GM18907 (cell line): Measurements from ENCODE around the gene IKZF1.

Experiments used
- ATAC-seq: cut with Tn5 transposase; IDR thresholded peaks from one replicate; pipeline ENCODE4 v1.9.1; 2021; ENCODE audit warnings: mild to moderate bottlenecking, moderate library complexity; ENCODE audit not compliant: unreplicated experiment

The IKZF1 gene

DNA sequence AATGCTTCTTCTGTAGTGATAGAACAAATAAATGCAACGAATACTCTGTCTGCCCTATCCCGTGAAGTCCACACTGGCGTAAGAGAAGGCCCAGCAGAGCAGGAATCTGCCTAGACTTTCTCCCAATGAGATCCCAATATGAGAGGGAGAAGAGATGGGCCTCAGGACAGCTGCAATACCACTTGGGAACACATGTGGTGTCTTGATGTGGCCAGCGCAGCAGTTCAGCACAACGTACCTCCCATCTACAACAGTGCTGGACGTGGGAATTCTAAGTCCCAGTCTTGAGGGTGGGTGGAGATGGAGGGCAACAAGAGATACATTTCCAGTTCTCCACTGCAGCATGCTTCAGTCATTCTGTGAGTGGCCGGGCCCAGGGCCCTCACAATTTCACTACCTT is 99.9 kb downstream of the IKZF1 start:
- no peak for ATAC-seq

DNA sequence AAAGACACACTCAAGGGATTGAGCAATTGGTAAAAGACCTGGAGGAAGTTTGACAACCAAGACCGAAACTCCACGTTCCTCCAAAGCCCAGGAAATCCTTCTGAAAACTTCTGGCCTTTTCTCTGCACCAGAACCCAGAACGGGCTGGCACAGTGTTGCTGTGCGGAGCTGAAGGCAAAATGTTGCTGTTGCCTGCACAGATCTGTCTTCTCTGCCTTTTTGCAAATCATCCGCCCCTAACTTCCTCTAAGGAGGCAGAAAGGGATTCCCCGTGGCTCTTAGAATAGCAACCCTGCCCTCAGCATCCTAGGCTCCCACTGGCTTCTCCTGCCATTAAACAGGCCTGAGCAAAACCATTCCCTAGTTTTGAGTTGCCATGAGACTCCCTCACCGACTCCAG is 100.7 kb downstream of the IKZF1 start:
- no peak for ATAC-seq

DNA sequence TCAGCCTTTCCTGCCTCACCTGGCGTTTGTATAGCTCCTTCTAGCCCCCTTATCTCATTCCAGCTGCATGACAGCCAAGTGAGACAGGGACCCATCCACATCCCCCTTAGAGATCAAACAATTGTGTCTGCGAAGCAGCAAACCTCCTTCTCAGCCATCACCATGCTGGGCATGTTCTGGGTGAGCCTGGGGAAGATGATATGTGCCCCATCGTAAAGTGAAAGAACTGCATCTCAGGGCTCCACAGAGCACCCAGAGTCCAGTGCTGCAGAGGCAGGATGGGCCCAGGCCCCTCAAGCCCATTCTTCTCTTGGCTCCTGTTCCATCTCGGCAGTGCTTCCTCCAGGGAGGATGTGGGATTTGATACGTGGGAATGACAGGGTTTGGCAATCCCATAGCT is 102.4 kb downstream of the IKZF1 start:
- no peak for ATAC-seq

DNA sequence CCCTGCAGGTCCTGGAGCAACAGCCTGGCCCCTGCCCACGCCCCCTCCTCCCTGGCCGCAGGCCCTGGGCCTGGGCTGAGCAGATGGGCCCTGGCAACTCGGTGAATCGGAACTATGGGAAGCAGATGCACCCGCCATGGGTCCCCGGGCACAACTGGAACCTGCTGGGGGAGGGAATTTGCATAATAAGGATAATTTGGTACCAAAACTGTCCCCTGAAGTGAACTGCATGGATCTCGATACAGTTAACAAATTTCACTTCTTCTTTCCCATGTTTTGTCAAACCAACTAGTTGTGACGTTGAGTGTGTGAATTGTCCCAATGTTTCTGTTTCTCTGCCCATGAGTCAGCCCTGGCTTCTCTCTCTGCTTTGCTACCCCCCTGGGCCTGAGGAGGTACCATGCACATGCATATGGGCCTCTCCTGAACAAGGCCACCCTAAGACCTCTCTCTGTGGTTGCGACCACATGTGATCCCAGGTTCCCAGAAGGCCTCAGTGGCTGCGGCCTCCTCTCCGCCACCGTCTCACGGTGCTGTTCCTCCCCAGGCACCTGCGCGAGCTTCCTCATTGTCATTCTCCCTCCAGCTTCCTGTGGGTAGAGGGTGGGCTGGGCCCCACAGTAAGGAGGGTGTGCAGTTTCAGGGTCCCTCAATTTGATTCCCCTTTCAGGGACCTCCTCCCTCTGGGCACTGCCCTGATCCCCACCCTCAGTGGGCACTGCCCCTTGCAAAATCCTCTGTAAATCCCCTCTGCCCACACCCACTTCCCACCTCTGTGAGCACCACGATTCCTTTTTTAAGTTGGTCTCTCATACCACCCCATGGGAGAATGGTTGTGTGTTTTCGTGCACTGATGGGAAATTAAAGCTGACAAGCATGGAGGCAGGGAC is 105.6 kb downstream of the IKZF1 start:
- ATAC-seq = peak; percentile 67

DNA sequence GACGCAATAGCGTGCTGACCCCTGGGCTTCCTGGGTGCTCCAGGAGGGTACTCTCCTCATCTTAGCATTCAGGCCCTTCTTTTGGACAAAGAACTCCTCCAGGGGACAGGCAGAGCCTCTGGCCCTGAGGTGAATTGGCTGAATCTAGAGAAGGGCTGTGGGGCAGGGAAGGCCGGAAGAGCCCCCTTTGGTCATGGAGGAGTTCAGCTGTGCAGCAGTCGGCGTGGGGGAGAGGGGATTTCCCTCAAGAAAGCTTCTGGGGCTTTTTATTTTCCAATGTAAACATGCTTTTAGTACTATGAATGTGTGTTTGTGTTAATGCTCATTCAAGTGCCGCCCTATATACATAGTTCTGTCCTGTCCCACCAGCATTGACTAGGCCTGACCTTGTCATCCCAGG is 106.8 kb downstream of the IKZF1 start:
- no peak for ATAC-seq

DNA sequence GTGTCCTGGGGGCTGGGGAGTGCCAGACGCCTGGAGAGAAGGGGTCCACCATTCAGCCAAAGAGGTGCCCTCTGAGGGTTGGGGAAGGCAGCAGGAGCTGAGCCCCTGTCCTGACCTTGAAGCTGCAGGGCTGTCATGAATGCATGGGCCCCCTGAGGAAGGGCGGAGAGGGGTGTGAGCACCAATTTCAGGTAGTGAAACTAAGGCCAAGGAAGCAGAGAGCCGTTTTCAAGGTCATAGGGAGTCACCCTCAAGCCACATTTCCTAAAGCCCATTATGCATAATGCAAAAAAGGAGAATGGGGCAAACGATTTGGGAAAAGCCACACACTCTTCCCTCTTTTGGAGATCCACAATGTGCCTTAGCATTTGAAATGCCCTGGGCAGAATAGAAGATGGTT is 108.5 kb downstream of the IKZF1 start:
- ATAC-seq = no peak

DNA sequence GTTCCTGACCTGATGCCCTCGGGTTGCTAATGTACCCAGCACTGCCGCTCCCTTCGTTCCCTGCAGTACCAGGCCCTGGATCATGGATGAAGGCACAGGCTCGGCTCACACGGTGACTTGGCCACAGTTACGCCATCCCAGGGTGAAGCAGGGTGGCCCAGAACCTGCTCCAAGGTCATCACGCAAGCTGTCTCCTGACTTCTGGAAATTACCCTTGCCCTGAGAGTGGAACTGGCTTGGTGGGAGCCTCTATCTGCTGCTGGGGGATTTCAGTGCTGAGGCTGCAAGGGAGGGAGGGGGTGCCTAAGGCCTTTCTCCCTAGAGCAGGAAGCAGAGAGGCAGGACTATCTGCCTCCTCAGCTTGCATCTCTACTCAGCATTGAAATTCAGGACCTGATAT is 109.0 kb downstream of the IKZF1 start:
- ATAC-seq = no peak

DNA sequence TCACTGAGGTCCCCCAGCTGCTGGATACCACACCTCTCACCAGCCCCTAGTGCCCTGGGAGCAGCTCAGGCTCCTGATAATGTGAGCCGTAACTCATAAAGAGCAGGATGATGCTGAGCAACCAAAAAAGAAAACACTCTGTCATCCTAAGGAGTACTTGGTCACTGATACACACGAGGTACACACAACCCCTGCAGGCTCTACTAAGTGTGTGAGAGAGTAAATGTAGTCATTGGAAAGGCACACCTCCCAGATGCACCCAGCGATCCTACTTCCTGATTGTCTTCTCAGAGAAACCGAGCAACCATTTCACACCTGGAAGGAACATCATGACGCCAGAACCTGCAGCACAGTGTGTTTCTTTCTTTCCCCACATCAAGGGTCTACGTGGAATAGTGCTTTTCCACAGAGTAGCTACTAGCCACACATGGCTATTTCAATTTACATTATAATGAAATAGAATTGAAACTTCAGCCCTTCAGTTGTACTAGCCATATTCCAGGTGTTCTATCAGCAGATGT is 111.4 kb downstream of the IKZF1 start:
- no peak for ATAC-seq

DNA sequence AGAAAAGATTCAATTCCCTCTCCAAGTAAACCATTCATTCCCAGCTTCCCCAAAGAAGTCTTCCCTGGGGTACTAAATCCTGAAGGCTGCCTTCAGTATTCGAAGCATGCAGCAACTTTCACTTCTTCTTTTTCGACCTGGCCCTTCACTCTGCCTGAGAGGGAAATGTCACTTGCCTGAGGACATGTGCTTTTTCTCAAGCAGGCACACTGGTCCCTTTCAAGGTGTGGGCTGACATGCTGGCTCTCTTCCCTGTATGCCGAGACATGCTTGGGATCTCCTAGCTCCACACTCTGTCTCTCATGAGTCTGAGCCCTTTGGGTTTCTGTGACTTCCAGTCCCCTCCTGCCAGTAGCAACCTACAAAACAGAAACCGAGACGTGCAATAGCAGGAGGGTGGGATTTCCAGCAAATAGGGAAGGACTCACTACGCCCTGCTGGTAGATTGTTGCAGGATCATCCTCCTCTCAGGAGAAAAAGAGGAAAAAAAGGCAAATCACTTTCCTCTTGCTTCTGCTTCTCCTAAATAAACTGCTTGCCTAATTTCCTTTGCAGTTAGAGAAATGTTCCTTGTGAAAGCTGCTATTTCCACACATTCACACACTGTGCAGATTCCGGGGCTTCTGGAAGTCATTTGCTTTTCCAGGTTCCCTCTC is 112.1 kb downstream of the IKZF1 start:
- peak; percentile 72 for ATAC-seq

DNA sequence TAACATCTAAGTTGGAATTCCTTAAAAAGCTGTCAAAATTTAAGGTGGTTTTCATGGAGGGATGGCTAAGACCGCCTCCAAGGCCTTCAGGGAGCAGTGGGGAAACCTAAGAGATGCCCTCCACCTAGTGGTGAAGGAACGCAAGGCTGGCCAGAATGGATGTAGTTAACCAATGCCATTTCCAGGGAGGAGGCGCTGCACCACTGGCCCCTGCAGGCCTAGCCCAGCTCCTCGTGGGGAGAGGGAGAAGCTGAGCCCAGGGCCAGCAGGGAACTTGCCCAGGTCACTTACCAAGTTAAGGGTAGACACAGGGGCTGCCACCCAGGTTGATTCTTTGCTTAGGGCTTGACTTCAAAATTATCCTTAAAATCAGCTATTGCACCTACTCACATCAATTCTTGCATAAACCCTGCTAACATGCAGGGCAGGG is 113.6 kb downstream of the IKZF1 start:
- ATAC-seq = peak; percentile 90

DNA sequence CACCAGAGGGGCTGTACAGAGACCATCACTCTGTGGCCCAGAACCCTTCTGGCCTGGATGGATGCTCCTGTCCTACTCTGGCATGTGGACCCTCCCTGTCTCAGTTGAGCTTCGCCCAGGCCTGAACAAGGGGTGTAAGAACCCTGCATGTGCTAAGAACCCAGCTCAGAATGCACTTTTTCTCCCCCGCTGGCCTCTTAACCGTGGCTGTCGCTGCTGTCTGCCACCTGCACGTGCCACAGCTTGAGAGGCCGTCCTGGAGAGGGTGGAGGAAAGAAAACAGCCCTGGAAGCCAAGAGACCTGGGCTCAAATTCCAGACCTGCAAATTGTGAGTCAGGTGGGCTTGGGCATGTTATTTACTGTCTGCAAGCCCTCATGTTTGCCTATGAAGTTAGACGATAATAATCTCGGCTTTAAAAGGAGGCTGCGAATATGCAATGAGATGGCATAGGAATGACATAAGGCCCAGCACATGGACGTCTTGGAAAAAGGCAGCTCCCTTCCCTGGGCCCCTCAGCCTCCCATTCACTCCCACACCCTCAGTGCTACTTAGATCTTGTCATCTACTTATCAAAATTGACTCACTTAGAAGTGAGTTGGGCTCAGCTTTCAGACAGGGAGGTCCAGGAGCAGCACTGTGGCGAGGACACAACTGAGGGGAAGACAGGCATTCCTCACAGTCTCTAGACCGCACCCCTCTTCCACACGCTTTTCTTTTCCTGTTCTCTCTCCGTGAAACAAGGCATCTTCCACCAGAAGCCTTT is 114.2 kb downstream of the IKZF1 start:
- ATAC-seq = no peak

DNA sequence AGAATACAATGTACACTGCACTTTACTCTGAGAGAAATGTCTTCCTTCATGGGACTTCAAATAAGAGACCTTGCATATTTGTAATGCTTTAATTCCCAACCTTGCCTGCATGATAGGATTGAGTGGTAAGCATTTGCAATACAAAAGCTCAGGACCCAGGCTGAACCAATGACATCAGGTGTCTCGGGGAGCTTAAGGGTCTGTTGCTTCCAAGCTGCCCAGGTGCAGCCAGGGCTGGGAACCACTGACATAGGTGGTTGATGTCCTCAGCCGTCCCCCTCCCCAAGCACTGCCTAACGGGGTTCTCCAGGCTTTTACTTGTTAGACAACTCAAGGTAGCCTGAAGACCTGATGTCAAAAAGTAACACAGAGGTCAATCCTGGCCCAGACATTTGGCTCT is 116.5 kb downstream of the IKZF1 start:
- ATAC-seq = no peak

DNA sequence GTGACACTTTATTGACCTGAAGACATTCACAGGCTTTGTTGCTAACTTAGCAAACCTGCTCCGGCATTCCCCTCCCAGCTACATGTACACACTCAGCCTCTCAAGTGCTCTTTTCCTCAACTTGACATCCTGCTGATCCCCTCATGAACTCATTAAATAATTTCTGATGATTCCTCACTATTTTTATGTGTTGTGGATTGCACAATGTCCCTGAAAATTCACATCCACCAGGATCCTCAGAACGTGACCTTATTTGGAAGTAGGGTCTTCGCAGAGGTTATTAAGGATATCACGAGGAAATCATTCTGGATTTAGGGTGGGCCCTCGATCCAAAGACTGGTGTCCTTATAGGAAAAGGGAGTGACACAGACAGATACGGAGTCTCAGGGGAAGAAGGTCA is 118.3 kb downstream of the IKZF1 start:
- no peak for ATAC-seq

DNA sequence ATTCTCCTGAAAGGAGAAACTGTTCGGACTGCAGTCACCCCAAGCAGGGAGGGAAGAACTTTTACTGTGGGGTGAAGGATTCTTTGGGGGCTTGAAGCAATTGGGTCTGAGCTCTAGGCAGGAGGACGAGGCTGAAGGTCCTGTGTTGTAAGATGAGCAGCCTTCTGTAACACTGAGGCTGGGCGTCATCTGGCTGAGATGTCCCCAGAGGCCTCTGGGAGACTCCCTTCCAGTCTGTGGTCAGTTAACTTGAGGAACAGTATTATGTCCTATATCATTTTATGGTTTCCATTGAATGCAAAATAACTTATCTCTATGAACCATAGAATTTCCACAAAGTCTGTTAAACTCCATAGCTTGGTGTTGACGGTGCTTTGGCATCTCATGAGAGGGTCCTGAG is 119.3 kb downstream of the IKZF1 start:
- peak; percentile 62 for ATAC-seq

DNA sequence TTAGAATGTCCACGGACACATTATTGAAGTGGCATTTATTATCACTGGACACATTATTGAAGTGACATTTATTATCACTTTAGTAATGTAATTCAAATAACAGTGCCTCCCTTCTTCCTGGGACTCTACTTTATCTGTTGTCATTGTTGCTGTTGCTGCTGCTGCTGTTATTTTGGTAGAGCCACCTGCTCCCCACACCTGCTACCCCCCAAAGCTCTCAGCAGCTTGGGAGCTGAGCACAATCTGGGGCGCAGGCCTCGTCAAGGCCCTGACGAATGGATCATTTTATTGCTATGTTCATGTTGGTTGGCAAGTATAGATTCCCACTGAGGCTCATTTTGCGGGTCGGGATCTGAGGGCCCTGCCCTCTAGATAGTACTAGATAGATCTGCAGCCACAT is 120.8 kb downstream of the IKZF1 start:
- ATAC-seq = no peak

DNA sequence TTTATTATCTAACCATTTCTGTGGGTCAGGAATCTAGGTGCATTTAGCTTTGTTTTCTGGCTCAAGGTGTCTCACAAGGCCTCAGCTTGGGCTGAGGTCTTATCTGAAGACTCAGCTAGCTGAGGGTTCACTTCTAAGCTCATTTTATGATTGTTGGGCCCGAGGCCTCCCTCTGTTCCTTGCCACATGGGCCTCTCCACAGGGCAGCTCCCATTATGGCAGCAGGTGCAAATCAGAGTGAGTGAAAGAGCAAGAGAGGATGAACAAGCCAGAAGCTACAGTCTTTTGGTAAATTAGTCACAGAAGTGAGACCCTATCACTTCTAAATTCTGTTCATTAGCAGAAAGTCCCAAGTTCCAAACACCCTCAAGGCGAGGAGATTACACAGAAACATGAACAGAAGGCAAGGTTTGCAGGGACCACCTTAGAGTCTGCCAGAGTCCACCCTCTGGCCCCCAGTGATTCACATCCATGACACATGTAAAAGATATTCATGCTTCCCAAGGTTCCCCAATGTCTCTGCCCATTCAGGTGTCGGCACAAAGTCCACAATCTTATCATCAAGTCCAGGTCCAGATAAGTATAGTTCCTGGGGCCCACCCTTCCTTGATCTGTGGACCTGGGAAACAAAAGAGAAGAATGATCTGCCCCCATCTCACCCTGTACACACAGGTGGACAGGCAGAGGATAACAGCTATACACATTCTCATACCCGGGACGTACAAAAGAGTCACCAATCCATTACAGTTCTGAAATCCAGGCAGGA is 121.9 kb downstream of the IKZF1 start:
- ATAC-seq = no peak

DNA sequence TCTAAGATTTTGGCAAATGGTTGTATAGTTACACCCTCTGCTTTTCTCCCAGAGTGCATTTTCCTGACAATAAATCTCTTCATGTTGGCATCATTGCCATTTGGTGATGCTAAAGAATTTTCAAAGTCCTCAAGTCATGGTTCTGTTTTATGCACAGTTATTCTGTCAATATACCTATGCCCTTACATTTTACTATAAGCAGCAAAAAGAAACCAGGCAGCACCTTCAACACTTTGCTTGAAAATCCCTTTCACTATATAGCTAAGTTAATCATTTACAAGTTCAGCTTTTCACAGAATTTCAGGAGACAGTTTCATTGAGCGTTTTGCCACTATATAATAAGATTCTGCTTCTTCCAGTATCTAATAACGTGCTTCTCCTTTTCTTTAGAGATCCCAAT is 123.0 kb downstream of the IKZF1 start:
- ATAC-seq = no peak

DNA sequence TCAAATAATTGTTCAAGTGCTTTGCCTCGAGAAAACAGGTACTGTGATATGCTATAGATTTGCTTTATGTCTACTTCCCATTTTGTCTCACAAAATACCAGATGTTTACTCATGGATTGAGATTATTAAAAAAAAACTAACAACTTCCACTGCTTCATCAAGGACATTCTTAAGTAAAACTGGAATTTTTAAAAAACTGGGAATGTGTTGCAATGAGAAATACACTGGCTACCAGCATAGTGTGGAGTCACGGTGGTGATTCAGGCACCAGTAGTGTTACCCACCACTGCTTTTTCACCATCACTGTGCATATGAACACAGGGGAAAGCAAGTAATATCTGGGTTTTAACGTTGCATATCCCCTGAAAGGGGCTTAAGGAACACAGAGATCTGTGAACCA is 124.4 kb downstream of the IKZF1 start:
- ATAC-seq = no peak

DNA sequence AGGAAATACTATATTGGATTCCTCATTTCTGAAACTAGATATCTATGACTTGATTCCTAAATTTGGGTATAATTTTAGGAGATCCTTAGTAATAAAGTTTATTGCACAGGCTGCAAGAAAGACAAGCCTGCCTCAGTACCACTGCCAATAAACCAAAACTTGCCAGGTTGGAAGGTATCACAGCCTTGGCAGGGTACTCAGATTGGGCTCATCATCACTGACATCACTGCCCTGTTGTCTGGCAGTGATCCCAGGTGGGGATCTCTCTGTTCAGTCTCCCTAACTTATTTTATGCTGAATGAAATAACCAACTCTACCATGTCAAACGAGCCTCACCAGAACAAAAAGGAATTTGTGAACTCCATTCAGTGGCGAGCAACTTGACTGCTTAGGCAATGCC is 126.8 kb downstream of the IKZF1 start:
- no peak for ATAC-seq

DNA sequence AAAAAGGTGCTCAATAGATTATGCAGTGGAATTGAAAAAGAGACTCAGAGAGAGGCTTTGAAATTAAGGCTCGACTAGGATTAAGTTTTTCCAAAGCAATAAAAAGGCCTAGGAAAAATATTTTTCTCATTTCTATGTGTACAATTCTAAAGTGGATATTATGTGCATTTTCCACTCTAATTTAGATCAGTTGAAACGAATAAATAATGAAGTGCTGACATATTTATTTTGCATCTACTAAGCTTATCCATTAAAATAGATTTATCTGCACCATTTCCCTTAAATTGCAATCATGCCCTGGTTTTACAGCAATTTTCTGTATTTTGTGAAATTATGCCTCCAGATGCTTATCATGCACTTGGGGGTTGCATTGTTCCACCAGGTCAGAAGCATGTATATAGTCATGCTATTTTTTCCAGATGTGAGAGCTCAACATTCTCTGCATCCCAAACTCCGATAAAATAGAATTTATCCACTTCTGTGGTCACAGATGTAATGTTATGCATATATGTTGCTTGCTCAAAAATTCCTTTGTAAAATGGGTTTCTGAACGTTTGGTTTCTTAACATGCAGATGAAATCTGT is 127.3 kb downstream of the IKZF1 start:
- ATAC-seq = no peak
